ENCODE data around the gene CCSAP. TPM values are rescaled to one million over a fixed set of nuclear protein-coding genes. Genes with fewer than 3 reads are reported as not detected.
"Not testable (repeated sequence)": the region's sequence is repeated elsewhere in the genome, so short reads cannot be mapped to it uniquely, and the experiment has no call there.

Gene CCSAP, protein sequence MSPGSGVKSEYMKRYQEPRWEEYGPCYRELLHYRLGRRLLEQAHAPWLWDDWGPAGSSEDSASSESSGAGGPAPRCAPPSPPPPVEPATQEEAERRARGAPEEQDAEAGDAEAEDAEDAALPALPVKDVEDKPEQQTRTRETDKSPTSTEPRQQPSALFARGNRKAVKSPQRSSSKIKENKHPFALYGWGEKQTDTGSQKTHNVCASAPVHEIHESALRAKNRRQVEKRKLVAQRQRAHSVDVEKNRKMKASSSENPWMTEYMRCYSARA
- 14.4 and 15.1 TPM in 2 replicates for total RNA-seq (2014; rRNA removed; shearing (Covaris generic))

GRCh38 chr1:229342656-229343569 is at the start of gene CCSAP:
Gene CCSAP (minus strand): TSS chr1:229343047. CDS start chr1:229342465, 582 bp downstream.
- peak in 1 of 2 experiments; percentile 59 for DNase-seq (ENCODE audit: low read depth in 1 of 2, low spot score in 2 of 2)
- H3K36me3 ChIP-seq: peaks cover 14% of the 10 kb centered on the region
- H3K4me3 ChIP-seq: peak within 1 kb of the TSS; percentile 96
- H3K9me3 ChIP-seq (replicated peaks): peaks cover 2% of the 10 kb centered on the region; the same call in 1 of the 2 replicates
- peaks cover 14% of the 10 kb centered on the region for H3K4me1 ChIP-seq (replicated peaks)
- H3K27me3 ChIP-seq (replicated peaks): no peaks in the 10 kb centered on the region
- H3K27ac ChIP-seq: peak within 1 kb of the TSS; percentile 41; the same call in 1 of the 2 replicates

DNA sequence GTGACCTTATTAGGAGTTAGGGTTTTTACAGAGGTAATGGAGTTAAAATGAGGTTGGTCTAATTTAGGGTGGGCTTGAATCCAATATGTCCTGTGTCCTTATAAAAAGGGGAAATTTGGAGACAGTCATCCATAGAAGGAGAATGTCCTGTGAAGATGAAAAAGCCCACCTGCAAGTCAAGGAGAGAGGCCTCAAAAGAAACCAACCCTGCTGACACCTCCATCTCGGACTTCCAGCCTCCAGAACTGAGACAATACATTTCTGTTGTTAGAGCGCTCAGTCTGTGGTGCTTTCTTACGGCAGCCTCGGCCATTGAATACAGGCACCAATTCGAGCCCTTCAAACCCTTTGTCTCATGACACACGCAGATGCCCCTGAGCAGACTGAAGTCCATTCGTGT is 47.3 kb upstream of the CCSAP start:
- H3K27ac ChIP-seq: peak overlapping the region; percentile 79; the same call in 1 of the 2 replicates
- DNase-seq (ENCODE audit: low read depth in 1 of 2, low spot score in 2 of 2): no peak
- peaks cover 28% of the 10 kb centered on the region for H3K4me1 ChIP-seq (replicated peaks)
- peaks cover 3% of the 10 kb centered on the region; the same call in 1 of the 2 replicates for H3K9me3 ChIP-seq (replicated peaks)
- no peaks in the 10 kb centered on the region for H3K27me3 ChIP-seq (replicated peaks)
- no peak overlapping the region for H3K4me3 ChIP-seq
- H3K36me3 ChIP-seq: no peaks in the 10 kb centered on the region

DNA sequence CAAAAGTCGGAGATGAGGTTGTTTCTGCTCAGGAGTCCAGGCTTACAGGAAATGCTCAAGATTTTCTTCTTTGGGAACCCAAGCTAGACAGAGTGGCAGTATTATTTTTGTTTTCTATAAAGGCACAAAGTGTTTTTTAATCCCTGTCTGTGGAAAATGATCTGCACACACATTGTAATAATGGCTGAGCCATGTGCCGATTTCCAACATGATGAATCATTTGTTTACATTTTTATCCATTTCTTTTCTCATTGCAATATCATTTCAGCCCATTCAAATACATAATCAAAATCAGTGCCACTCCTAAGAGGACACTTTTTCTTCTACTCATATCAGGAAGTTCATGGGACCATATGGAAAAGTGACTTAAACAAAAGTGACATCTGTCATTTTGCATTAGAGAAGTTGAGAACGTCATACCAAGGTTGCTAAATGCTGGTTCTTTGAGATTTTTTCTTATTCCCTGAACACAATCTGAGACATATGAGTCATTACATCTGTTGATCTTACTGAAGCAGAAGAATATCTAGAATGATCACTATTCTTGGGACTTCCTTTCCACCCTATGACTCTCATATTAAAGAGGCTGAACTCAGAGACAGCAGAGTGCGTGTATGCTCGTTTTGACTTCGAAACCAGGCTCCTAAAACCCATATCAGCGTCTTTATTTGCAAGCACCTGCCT is 46.2 kb upstream of the CCSAP start:
- Histone ChIP-seq H3K27me3 (replicated peaks) (no peaks in the 10 kb centered on the region), H3K36me3 (no peaks in the 10 kb centered on the region), H3K4me1 (replicated peaks) (peaks cover 28% of the 10 kb centered on the region), H3K4me3 (no peak overlapping the region), H3K27ac (peak overlapping the region; percentile 79), H3K9me3 (replicated peaks) (peaks cover 3% of the 10 kb centered on the region; the same call in 1 of the 2 replicates)
- DNase-seq (ENCODE audit: low read depth in 1 of 2, low spot score in 2 of 2): peak in 1 of 2 experiments; percentile 75

DNA sequence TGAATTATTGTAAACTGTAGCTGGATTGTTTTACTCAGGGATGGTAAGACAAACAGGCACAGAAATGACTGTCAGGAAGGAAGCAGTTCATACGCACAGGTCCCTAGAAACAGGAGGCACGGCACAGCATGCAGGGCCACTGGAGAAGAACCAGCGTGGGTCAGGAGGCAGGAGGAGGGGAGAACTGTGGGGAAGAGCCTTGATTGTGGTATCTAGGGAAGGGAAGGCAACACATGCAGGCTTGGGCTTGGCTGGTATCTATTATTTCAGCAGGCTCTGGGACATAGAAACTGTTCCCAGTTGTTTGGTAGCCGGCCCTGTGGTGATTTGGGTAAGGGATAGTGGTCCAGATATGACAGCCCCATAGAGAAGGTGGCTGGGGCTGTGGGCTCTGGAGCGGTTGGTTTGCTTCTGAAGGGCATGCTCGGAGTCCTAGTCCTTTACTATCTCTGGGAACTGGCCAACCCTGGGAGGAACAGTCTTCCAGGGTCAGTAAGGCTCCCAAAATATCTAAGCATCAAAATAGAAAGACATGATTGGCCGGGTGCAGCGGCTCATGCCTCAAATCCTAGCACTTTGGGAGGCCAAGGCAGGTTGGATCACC is 43.1 kb upstream of the CCSAP start:
- Histone ChIP-seq H3K27ac (no peak overlapping the region), H3K27me3 (replicated peaks) (no peaks in the 10 kb centered on the region), H3K4me1 (replicated peaks) (peaks cover 28% of the 10 kb centered on the region), H3K36me3 (no peaks in the 10 kb centered on the region), H3K9me3 (replicated peaks) (peaks cover 3% of the 10 kb centered on the region; the same call in 1 of the 2 replicates), H3K4me3 (no peak overlapping the region)
- DNase-seq (ENCODE audit: low read depth in 1 of 2, low spot score in 2 of 2): no peak

GRCh38 chr1:229384822-229385221 is 42.0 kb upstream of the CCSAP start:
- Histone ChIP-seq H3K27me3 (replicated peaks) (no peaks in the 10 kb centered on the region), H3K27ac (no peak overlapping the region), H3K36me3 (no peaks in the 10 kb centered on the region), H3K9me3 (replicated peaks) (no peaks in the 10 kb centered on the region), H3K4me3 (no peak overlapping the region), H3K4me1 (replicated peaks) (peaks cover 27% of the 10 kb centered on the region)
- DNase-seq (ENCODE audit: low read depth in 1 of 2, low spot score in 2 of 2): no peak

DNA sequence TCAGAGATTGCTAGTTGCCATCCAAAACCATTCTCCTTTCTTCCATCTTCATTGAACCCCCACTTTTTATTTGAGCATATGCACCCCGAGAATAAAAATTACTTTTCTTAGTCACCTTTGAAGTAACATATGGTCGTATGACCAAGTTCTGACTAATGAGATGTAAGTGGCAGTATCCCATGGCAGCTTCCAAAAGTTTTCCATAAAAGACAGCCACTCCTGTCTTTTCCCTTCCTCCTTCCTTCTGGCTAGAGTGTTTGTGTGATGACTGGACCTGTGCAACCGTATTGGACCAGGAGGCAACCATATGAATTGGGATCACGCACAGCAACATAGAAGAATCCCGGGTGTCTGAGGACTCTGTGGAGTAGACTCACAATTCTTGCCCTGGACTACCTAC is 41.1 kb upstream of the CCSAP start:
- Histone ChIP-seq H3K36me3 (no peaks in the 10 kb centered on the region), H3K27me3 (replicated peaks) (no peaks in the 10 kb centered on the region), H3K27ac (no peak overlapping the region), H3K4me1 (replicated peaks) (peaks cover 18% of the 10 kb centered on the region), H3K9me3 (replicated peaks) (no peaks in the 10 kb centered on the region), H3K4me3 (no peak overlapping the region)
- no peak for DNase-seq (ENCODE audit: low read depth in 1 of 2, low spot score in 2 of 2)

- H3K36me3 ChIP-seq: no peaks in the 10 kb centered on the region
- no peaks in the 10 kb centered on the region for H3K9me3 ChIP-seq (replicated peaks)
- H3K4me3 ChIP-seq: no peak overlapping the region
- peaks cover 11% of the 10 kb centered on the region for H3K4me1 ChIP-seq (replicated peaks)
- no peak overlapping the region for H3K27ac ChIP-seq
- no peaks in the 10 kb centered on the region for H3K27me3 ChIP-seq (replicated peaks)
- no peak for DNase-seq (ENCODE audit: low read depth in 1 of 2, low spot score in 2 of 2)
Measured at GRCh38 chr1:229383188-229383587, 40.3 kb upstream of the CCSAP start.

DNA sequence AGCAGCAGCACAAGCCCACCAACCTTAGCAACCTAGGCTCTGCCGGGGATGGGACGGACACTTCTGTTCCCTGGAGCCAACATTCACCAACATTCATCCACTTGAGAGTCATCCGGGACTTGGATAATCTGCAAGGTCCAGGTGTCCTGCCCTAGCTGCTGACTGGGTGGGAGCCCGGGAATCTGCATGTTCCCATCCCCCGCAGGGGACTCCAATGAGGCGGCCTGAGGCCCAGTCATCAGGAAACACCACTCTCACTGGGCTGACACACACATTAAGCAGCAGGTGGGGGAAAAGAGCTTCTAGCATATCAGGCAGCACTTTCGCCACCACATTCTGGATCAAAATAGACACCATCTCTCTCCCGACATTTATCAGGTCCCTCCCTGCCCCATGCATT is 38.4 kb upstream of the CCSAP start:
- Histone ChIP-seq H3K4me3 (no peak overlapping the region), H3K27me3 (replicated peaks) (no peaks in the 10 kb centered on the region), H3K27ac (no peak overlapping the region), H3K36me3 (no peaks in the 10 kb centered on the region), H3K9me3 (replicated peaks) (no peaks in the 10 kb centered on the region), H3K4me1 (replicated peaks) (peaks cover 8% of the 10 kb centered on the region; the same call in 1 of the 2 replicates)
- no peak for DNase-seq (ENCODE audit: low read depth in 1 of 2, low spot score in 2 of 2)

DNA sequence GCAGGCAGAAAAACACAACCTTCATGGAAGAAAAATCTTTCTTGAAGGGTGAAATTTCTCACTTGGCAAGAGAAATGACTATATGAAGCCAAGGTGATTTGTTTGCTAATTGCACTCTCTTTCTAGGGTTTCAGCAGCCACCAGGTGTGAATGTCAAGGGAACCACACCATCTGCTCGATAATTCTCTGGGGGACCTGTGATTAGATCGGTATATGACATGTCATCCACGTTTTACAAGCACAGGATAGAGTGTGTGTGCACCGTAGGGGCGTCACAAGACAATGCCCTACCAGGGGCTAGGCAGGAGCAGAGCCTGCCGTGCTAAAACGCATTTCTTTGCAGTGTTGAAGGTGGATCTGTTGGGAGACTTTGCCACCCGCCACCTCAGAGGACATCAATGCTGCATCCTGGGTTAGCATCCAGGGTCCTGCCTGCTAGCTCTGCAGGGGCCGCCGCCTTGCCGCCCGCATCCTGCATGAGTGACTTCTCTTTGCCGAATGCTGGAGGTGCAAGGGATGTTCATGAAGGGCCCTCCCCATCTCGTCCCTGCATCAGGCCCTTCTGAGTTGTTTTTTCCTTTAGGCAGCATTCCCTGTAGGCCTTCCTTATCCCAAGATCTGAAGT is 37.8 kb upstream of the CCSAP start:
- DNase-seq (ENCODE audit: low read depth in 1 of 2, low spot score in 2 of 2): no peak
- Histone ChIP-seq H3K36me3 (no peaks in the 10 kb centered on the region), H3K4me1 (replicated peaks) (peaks cover 4% of the 10 kb centered on the region; the same call in 1 of the 2 replicates)

GRCh38 chr1:229379846-229380245 is 37.0 kb upstream of the CCSAP start:
- no peaks in the 10 kb centered on the region for H3K36me3 ChIP-seq
- H3K4me3 ChIP-seq: no peak overlapping the region
- no peak for DNase-seq (ENCODE audit: low read depth in 1 of 2, low spot score in 2 of 2)
- no peaks in the 10 kb centered on the region for H3K4me1 ChIP-seq (replicated peaks)
- H3K27ac ChIP-seq: no peak overlapping the region
- H3K9me3 ChIP-seq (replicated peaks): no peaks in the 10 kb centered on the region
- H3K27me3 ChIP-seq (replicated peaks): no peaks in the 10 kb centered on the region

More for the DNA sequence above, 37.8 kb upstream of the CCSAP start:
- Histone ChIP-seq H3K27me3 (replicated peaks) (no peaks in the 10 kb centered on the region), H3K4me3 (no peak overlapping the region), H3K27ac (no peak overlapping the region), H3K9me3 (replicated peaks) (no peaks in the 10 kb centered on the region)

DNA sequence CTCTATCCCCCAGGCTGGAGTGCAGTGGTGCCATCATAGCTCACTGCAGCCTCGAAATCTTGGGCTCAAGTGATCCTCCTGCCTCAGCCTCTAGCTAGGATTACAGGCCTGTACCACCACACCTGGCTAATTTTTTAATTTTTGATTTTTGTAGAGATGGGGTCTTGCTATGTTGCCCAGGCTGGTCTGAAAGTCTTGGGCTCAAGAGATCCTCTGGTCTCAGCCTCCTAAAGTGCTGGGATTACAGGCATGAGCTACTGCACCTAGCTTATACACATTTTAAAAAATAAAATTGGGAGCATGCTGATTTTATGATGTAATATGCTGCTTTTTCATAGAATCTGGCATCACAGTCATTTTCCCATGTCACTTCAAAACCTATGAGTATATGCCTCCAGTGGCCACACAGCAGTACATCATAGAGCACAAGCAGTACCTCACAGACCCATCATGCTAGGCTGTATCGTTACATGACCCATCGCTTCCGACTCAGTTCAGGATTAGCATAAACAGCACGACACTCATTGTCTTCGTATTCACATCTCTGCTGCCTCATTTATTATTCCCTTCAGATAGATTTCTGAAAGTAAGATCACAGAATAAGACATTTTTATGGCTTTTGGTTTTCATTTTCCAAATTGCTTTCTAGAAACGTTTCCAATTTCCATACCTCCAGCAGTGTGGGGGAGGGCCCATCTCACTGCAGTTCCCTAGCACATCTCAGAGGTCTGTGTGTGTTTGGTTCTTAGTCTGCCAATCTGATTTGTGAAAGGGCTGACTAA is 35.9 kb upstream of the CCSAP start:
- Histone ChIP-seq H3K4me3 (no peak overlapping the region), H3K27me3 (replicated peaks) (no peaks in the 10 kb centered on the region), H3K36me3 (no peaks in the 10 kb centered on the region), H3K27ac (no peak overlapping the region), H3K4me1 (replicated peaks) (no peaks in the 10 kb centered on the region), H3K9me3 (replicated peaks) (no peaks in the 10 kb centered on the region)
- no peak for DNase-seq (ENCODE audit: low read depth in 1 of 2, low spot score in 2 of 2)

- not testable (repeated sequence) for H3K36me3 ChIP-seq; H3K27ac ChIP-seq; H3K4me1 ChIP-seq (replicated peaks); DNase-seq (ENCODE audit: low read depth in 1 of 2, low spot score in 2 of 2); H3K9me3 ChIP-seq (replicated peaks); H3K27me3 ChIP-seq (replicated peaks); H3K4me3 ChIP-seq
Measured at GRCh38 chr1:229378035-229378434, 35.2 kb upstream of the CCSAP start.

Data from SJSA1 (cell line).